ENCODE data around the gene FBXW8. TPM values are rescaled to one million over a fixed set of nuclear protein-coding genes. Genes with fewer than 3 reads are reported as not detected.

FBXW8 gene
- polyA plus RNA-seq, 3 donors, result 2.0 to 5.2 (median 2.7) TPM

- H4K20me1 ChIP-seq (ENCODE audit: insufficient read depth, low read length), result no peaks in the 10 kb centered on the region
- Mint-ChIP-seq H3K36me3 (peaks cover 32 to 42% of the 10 kb centered on the region in 2 donors), H3K9me3 (no peaks in the 10 kb centered on the region), H3K4me3 (no peak overlapping the region), H3K27ac (no peak overlapping the region), H3K27me3 (ENCODE audit: low read depth in 3 of 3) (no peaks in the 10 kb centered on the region), H3K4me1 (no peaks in the 10 kb centered on the region)
- intact Hi-C loops (cut with micrococcal nuclease), result no loop called here
- H3K36me3 ChIP-seq (replicated peaks in 1 of 2; ENCODE audit: control insufficient read depth in 1 of 2, insufficient read depth in 2 of 2, low read length in 2 of 2), result peaks cover 2 to 35% of the 10 kb centered on the region in 2 donors
- H3K79me2 ChIP-seq (ENCODE audit: insufficient read depth, low read length), result no peaks in the 10 kb centered on the region
- H3K27me3 ChIP-seq (ENCODE audit: control insufficient read depth in 2 of 2, insufficient read depth in 2 of 2, low read length in 2 of 2), result no peaks in the 10 kb centered on the region
- no peaks in the 10 kb centered on the region for H3K9me3 ChIP-seq (replicated peaks in 1 of 2; ENCODE audit: control insufficient read depth in 1 of 2, insufficient read depth in 1 of 2, low read length in 2 of 2)
- no peak overlapping the region for H3K4me3 ChIP-seq (replicated peaks in 1 of 3; ENCODE audit: low read depth in 2 of 3, low read length in 3 of 3)
- no peak for TF ChIP-seq CTCF (IDR thresholded peaks at IDR 0.05)
- no peaks in the 10 kb centered on the region for H3K4me1 ChIP-seq (ENCODE audit: control insufficient read depth in 1 of 2, insufficient read depth in 2 of 2, low read length in 2 of 2)
- no peak for DNase-seq
- no peak overlapping the region for H2AFZ ChIP-seq (ENCODE audit: insufficient read depth, low read depth, low read length, poor library complexity, severe bottlenecking)
- no peak overlapping the region for H3K27ac ChIP-seq (ENCODE audit: low read depth in 1 of 2, low read length in 2 of 2)
- H3K9ac ChIP-seq (ENCODE audit: insufficient read depth, low read length, poor library complexity, severe bottlenecking), result no peak overlapping the region
- H3K4me2 ChIP-seq (replicated peaks; ENCODE audit: extremely low read depth, low read length, poor library complexity, severe bottlenecking), result no peak overlapping the region
Observed at GRCh38 chr12:116990329-116990728, 79.6 kb downstream of the FBXW8 start.

- peaks cover 2 to 41% of the 10 kb centered on the region in 2 donors for H3K36me3 ChIP-seq (replicated peaks in 1 of 2; ENCODE audit: control insufficient read depth in 1 of 2, insufficient read depth in 2 of 2, low read length in 2 of 2)
- no peak for TF ChIP-seq CTCF (IDR thresholded peaks at IDR 0.05)
- H3K4me3 Mint-ChIP-seq, result no peak overlapping the region
- H3K4me3 ChIP-seq (replicated peaks in 1 of 3; ENCODE audit: low read depth in 2 of 3, low read length in 3 of 3), result no peak overlapping the region
- H3K79me2 ChIP-seq (ENCODE audit: insufficient read depth, low read length), result no peaks in the 10 kb centered on the region
- no peaks in the 10 kb centered on the region for H4K20me1 ChIP-seq (ENCODE audit: insufficient read depth, low read length)
- H3K9me3 ChIP-seq (replicated peaks in 1 of 2; ENCODE audit: control insufficient read depth in 1 of 2, insufficient read depth in 1 of 2, low read length in 2 of 2), result no peaks in the 10 kb centered on the region
- DNase-seq, result no peak
- intact Hi-C loops (cut with micrococcal nuclease), result no loop called here
- H3K4me1 Mint-ChIP-seq, result no peaks in the 10 kb centered on the region
- H3K4me1 ChIP-seq (ENCODE audit: control insufficient read depth in 1 of 2, insufficient read depth in 2 of 2, low read length in 2 of 2), result no peaks in the 10 kb centered on the region
- no peaks in the 10 kb centered on the region for H3K9me3 Mint-ChIP-seq
- H2AFZ ChIP-seq (ENCODE audit: insufficient read depth, low read depth, low read length, poor library complexity, severe bottlenecking), result no peak overlapping the region
- H3K4me2 ChIP-seq (replicated peaks; ENCODE audit: extremely low read depth, low read length, poor library complexity, severe bottlenecking), result no peak overlapping the region
- peaks cover 31 to 40% of the 10 kb centered on the region in 2 donors for H3K36me3 Mint-ChIP-seq
- no peaks in the 10 kb centered on the region for H3K27me3 Mint-ChIP-seq (ENCODE audit: low read depth in 3 of 3)
- no peak overlapping the region for H3K9ac ChIP-seq (ENCODE audit: insufficient read depth, low read length, poor library complexity, severe bottlenecking)
- H3K27me3 ChIP-seq (ENCODE audit: control insufficient read depth in 2 of 2, insufficient read depth in 2 of 2, low read length in 2 of 2), result no peaks in the 10 kb centered on the region
- H3K27ac ChIP-seq (ENCODE audit: low read depth in 1 of 2, low read length in 2 of 2), result no peak overlapping the region
- 95% methylated on average over 4 of the region's 7 CpGs for WGBS (ENCODE audit: insufficient coverage)
- no peak overlapping the region for H3K27ac Mint-ChIP-seq
Observed at GRCh38 chr12:116990971-116991966, 80.5 kb downstream of the FBXW8 start.

All from CD14-positive monocyte (primary cell).